CD8-positive, alpha-beta memory T cell (primary cell): ENCODE measurements around the gene PFKL. TPM values are rescaled to one million over a fixed set of nuclear protein-coding genes. Genes with fewer than 3 reads are reported as not detected.

Source experiments
- CTCF ChIA-PET: fragments of 350-600 bp; sonication (Branson Sonifier 250); formaldehyde crosslinking; loops from one replicate; lab custom pipeline; 2021; ENCODE audit warnings: antibody characterized with exemption; lab: Charles Lee
- POLR2A ChIA-PET: fragments of 350-600 bp; sonication (Branson Sonifier 250); formaldehyde crosslinking; loops from one replicate; lab custom pipeline; 2021; ENCODE audit warnings: antibody characterized with exemption; lab: Charles Lee
- DNase-seq, 5 donors: peaks; one replicate each; pipeline versions ENCODE4 v3.0.0 to v3.0.0-alpha.2; 2020 to 2022; ENCODE audit warnings: mixed read lengths in 1 of 5
- H3K27ac ChIP-seq: one replicate; pipeline ENCODE4 v1.7.0; 2013; ENCODE audit warnings: low read depth, mild to moderate bottlenecking, low read length, moderate library complexity
- H3K27me3 ChIP-seq: 2 replicates; pipeline ENCODE4 v1.7.0; 2013; ENCODE audit warnings: low read length, mild to moderate bottlenecking; ENCODE audit not compliant: insufficient read depth, poor library complexity, severe bottlenecking
- H3K36me3 ChIP-seq: 2 replicates; pipeline ENCODE4 v1.7.0; 2013; ENCODE audit warnings: mild to moderate bottlenecking, low read length, moderate library complexity; ENCODE audit not compliant: insufficient read depth
- H3K4me1 ChIP-seq: 2 replicates; pipeline ENCODE4 v1.7.0; 2013; ENCODE audit warnings: mild to moderate bottlenecking, low read length, moderate library complexity; ENCODE audit not compliant: insufficient read depth
- H3K4me3 ChIP-seq: 2 replicates; pipeline ENCODE4 v1.7.0; 2013; ENCODE audit warnings: mild to moderate bottlenecking, low read length
- H3K9me3 ChIP-seq: 2 replicates; pipeline ENCODE4 v1.7.0; 2013; ENCODE audit warnings: mild to moderate bottlenecking, low read length
- H3K27ac Mint-ChIP-seq, 8 donors: one replicate each; pipeline ENCODE4 v1.8.0; 2020 to 2021; ENCODE audit warnings: mixed read lengths in 8 of 8, mild to moderate bottlenecking in 6 of 8, inconsistent platforms in 3 of 8, moderate library complexity in 3 of 8
- H3K27me3 Mint-ChIP-seq, 2 donors: one replicate each; pipeline ENCODE4 v1.8.0; 2020 to 2021; ENCODE audit warnings: mixed read lengths in 2 of 2, mild to moderate bottlenecking in 1 of 2, moderate library complexity in 1 of 2
- H3K36me3 Mint-ChIP-seq, 3 donors: one replicate each; pipeline ENCODE4 v1.8.0; 2020 to 2021; ENCODE audit warnings: mixed read lengths in 3 of 3, inconsistent platforms in 1 of 3, mild to moderate bottlenecking in 1 of 3
- H3K4me1 Mint-ChIP-seq, 3 donors: one replicate each; pipeline ENCODE4 v1.8.0; 2020 to 2021; ENCODE audit warnings: mixed read lengths in 3 of 3, inconsistent platforms in 1 of 3, mild to moderate bottlenecking in 1 of 3
- H3K4me3 Mint-ChIP-seq, 7 donors: one replicate each; pipeline ENCODE4 v1.8.0; 2020 to 2021; ENCODE audit warnings: mixed read lengths in 7 of 7, mild to moderate bottlenecking in 6 of 7, moderate library complexity in 4 of 7, inconsistent platforms in 2 of 7
- H3K9me3 Mint-ChIP-seq, 5 donors: one replicate each; pipeline ENCODE4 v1.8.0; 2020 to 2022; ENCODE audit warnings: mixed read lengths in 5 of 5, mild to moderate bottlenecking in 3 of 5, moderate library complexity in 2 of 5, inconsistent platforms in 1 of 5
- polyA plus RNA-seq: library from polyadenylated mRNA; unstranded; fragments of 300-500 nt; fragmentation: Illumina TruSeq; gene quantifications from one replicate; pipeline ENCODE4 v1.2.3, GENCODE V29; 2021
- total RNA-seq, 2 experiments: library from RNA; stranded (reverse); gene quantifications; one replicate each; pipeline ENCODE4 v1.2.3, GENCODE V29; 2021

Gene PFKL
- total and polyA plus RNA-seq, 3 experiments from 2014 or later, result 105 to 129 (median 122) TPM

GRCh38 chr21:44325386-44326271 is 25.8 kb downstream of the PFKL start:
- peaks cover 0 to 43% (median 0%) of the 10 kb centered on the region in 3 donors for H3K36me3 Mint-ChIP-seq
- H3K27ac ChIP-seq, result no peak overlapping the region
- POLR2A ChIA-PET, result no interaction called here
- CTCF ChIA-PET, result no interaction called here
- no peak overlapping the region for H3K4me3 Mint-ChIP-seq
- H3K27me3 Mint-ChIP-seq, result no peaks in the 10 kb centered on the region
- no peaks in the 10 kb centered on the region for H3K4me1 ChIP-seq
- H3K9me3 ChIP-seq, result no peaks in the 10 kb centered on the region
- DNase-seq, result no peak
- H3K27ac Mint-ChIP-seq, result no peak overlapping the region
- no peaks in the 10 kb centered on the region for H3K27me3 ChIP-seq
- H3K4me3 ChIP-seq, result no peak overlapping the region
- no peaks in the 10 kb centered on the region for H3K9me3 Mint-ChIP-seq
- no peaks in the 10 kb centered on the region for H3K4me1 Mint-ChIP-seq
- H3K36me3 ChIP-seq, result no peaks in the 10 kb centered on the region

- Histone ChIP-seq H3K9me3 (no peaks in the 10 kb centered on the region), H3K4me3 (no peak overlapping the region), H3K27ac (no peak overlapping the region), H3K27me3 (no peaks in the 10 kb centered on the region), H3K4me1 (no peaks in the 10 kb centered on the region), H3K36me3 (no peaks in the 10 kb centered on the region)
- CTCF ChIA-PET, result no interaction called here
- peaks cover 0 to 42% (median 0%) of the 10 kb centered on the region in 3 donors for H3K36me3 Mint-ChIP-seq
- H3K4me3 Mint-ChIP-seq, result no peak overlapping the region
- no peak overlapping the region for H3K27ac Mint-ChIP-seq
- H3K4me1 Mint-ChIP-seq, result no peaks in the 10 kb centered on the region
- DNase-seq, result no peak
- H3K27me3 Mint-ChIP-seq, result no peaks in the 10 kb centered on the region
- no peaks in the 10 kb centered on the region for H3K9me3 Mint-ChIP-seq
- POLR2A ChIA-PET, result no interaction called here
These were observed 26.4 kb downstream of the PFKL start for GRCh38 chr21:44326272-44326647.

- Mint-ChIP-seq H3K27ac (peak overlapping the region in 1 of 8 donors; percentile 21), H3K9me3 (no peaks in the 10 kb centered on the region), H3K4me1 (no peaks in the 10 kb centered on the region), H3K27me3 (no peaks in the 10 kb centered on the region), H3K4me3 (no peak overlapping the region), H3K36me3 (peaks cover 0 to 42% (median 0%) of the 10 kb centered on the region in 3 donors)
- Histone ChIP-seq H3K27ac (no peak overlapping the region), H3K9me3 (no peaks in the 10 kb centered on the region), H3K4me3 (no peak overlapping the region), H3K36me3 (no peaks in the 10 kb centered on the region), H3K27me3 (no peaks in the 10 kb centered on the region), H3K4me1 (no peaks in the 10 kb centered on the region)
- DNase-seq, result no peak
- POLR2A ChIA-PET, result no interaction called here
- CTCF ChIA-PET, result no interaction called here
These were observed 27.1 kb downstream of the PFKL start for GRCh38 chr21:44326716-44327602.

GRCh38 chr21:44327603-44327974 is 27.7 kb downstream of the PFKL start:
- no peaks in the 10 kb centered on the region for H3K27me3 ChIP-seq
- no peaks in the 10 kb centered on the region for H3K9me3 Mint-ChIP-seq
- no peaks in the 10 kb centered on the region for H3K9me3 ChIP-seq
- no peaks in the 10 kb centered on the region for H3K4me1 Mint-ChIP-seq
- no peaks in the 10 kb centered on the region for H3K36me3 ChIP-seq
- H3K4me3 Mint-ChIP-seq, result no peak overlapping the region
- H3K4me1 ChIP-seq, result no peaks in the 10 kb centered on the region
- H3K27me3 Mint-ChIP-seq, result no peaks in the 10 kb centered on the region
- peaks cover 0 to 44% (median 0%) of the 10 kb centered on the region in 3 donors for H3K36me3 Mint-ChIP-seq
- H3K4me3 ChIP-seq, result no peak overlapping the region
- peak overlapping the region in 1 of 8 donors; percentile 35 for H3K27ac Mint-ChIP-seq
- no peak overlapping the region for H3K27ac ChIP-seq
- POLR2A ChIA-PET, result no interaction called here
- CTCF ChIA-PET, result no interaction called here
- DNase-seq, result no peak

GRCh38 chr21:44328242-44328895 is 28.5 kb downstream of the PFKL start:
- Mint-ChIP-seq H3K4me1 (no peaks in the 10 kb centered on the region), H3K27me3 (no peaks in the 10 kb centered on the region), H3K36me3 (peaks cover 0 to 41% (median 0%) of the 10 kb centered on the region in 3 donors), H3K4me3 (no peak overlapping the region), H3K27ac (peak overlapping the region in 3 of 8 donors; percentile 1 to 35 (median 27)), H3K9me3 (no peaks in the 10 kb centered on the region)
- Histone ChIP-seq H3K9me3 (no peaks in the 10 kb centered on the region), H3K4me1 (no peaks in the 10 kb centered on the region), H3K36me3 (no peaks in the 10 kb centered on the region), H3K27me3 (no peaks in the 10 kb centered on the region), H3K27ac (no peak overlapping the region), H3K4me3 (no peak overlapping the region)
- ChIA-PET CTCF (no interaction called here), POLR2A (no interaction called here)
- DNase-seq, result no peak

GRCh38 chr21:44329086-44329889 is 29.4 kb downstream of the PFKL start:
- Histone ChIP-seq H3K4me3 (no peak overlapping the region), H3K4me1 (no peaks in the 10 kb centered on the region), H3K27ac (no peak overlapping the region), H3K9me3 (no peaks in the 10 kb centered on the region), H3K36me3 (no peaks in the 10 kb centered on the region), H3K27me3 (no peaks in the 10 kb centered on the region)
- Mint-ChIP-seq H3K36me3 (peaks cover 0 to 34% (median 0%) of the 10 kb centered on the region in 3 donors), H3K9me3 (no peaks in the 10 kb centered on the region), H3K27me3 (no peaks in the 10 kb centered on the region), H3K4me3 (no peak overlapping the region), H3K4me1 (no peaks in the 10 kb centered on the region), H3K27ac (peak overlapping the region in 3 of 8 donors; percentile 33 to 75 (median 63))
- CTCF ChIA-PET, result no interaction called here
- DNase-seq, result no peak
- POLR2A ChIA-PET, result no interaction called here

- Mint-ChIP-seq H3K27ac (no peak overlapping the region), H3K4me3 (no peak overlapping the region), H3K9me3 (no peaks in the 10 kb centered on the region), H3K27me3 (no peaks in the 10 kb centered on the region), H3K4me1 (no peaks in the 10 kb centered on the region), H3K36me3 (peaks cover 0 to 31% (median 0%) of the 10 kb centered on the region in 3 donors)
- no peaks in the 10 kb centered on the region for H3K9me3 ChIP-seq
- no peaks in the 10 kb centered on the region for H3K27me3 ChIP-seq
- no peak overlapping the region for H3K4me3 ChIP-seq
- no peak overlapping the region for H3K27ac ChIP-seq
- ChIA-PET CTCF (no interaction called here), POLR2A (no interaction called here)
- H3K4me1 ChIP-seq, result no peaks in the 10 kb centered on the region
- no peaks in the 10 kb centered on the region for H3K36me3 ChIP-seq
- no peak for DNase-seq
These were observed 30.3 kb downstream of the PFKL start for GRCh38 chr21:44329971-44330681.
